Stimulated activated CD4-positive, alpha-beta T cell treated with anti-CD3 and anti-CD28 coated beads, Interleukin-2, amount 100 ng/mL, for 24 hours (primary cell): Measurements from ENCODE around the gene STK38.
"Not testable (repeated sequence)": the region's sequence is repeated elsewhere in the genome, so short reads cannot be mapped to it uniquely, and the experiment has no call there.

Experiments
- DNase-seq, 2 donors: peaks; one replicate each; pipeline ENCODE4 v3.0.0-alpha.2; 2020

Gene STK38

DNA sequence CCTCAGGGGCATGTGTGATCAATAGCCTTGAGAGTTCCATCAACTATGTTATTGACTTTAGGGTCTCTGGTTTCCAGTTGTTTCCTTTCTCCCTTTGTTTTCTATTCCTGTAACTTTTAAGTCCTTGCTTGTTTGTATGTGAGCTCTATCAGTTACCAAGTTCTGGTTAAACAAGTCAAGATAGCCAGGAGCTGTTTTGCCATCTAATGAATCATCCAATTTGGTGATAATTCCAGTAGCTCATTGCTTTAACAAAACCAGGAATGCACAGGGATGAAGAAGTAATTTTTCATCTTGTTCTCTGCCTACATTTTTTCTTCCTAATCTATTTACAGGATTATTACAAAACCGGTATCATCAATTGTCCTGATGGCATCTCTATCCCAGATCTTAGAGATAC lies 68.0 kb downstream of the STK38 start:
- DNase-seq, result no peak

DNA sequence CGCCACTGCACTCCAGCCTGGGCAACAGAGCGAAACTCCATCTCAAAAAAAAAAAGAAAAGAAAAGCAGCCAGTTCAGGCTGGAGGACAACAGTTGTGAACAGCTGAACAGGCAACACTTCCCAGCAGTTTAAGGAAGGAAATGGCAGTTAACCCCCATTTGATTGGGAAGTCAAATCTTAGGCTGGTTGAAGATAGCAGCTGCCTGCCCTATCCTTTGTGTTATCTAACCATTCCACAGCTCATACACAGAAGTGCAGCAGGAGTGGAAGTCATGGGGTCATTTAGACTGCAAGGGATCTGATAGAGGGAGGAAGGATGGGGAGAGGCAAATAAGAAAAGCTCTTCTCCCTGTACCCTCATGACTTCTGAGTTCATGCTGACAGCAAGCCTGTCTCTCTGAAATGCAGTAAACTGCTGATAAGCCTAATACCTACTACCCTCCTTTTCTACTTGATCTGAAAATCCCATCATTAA lies 69.2 kb downstream of the STK38 start:
- DNase-seq, result no peak

DNA sequence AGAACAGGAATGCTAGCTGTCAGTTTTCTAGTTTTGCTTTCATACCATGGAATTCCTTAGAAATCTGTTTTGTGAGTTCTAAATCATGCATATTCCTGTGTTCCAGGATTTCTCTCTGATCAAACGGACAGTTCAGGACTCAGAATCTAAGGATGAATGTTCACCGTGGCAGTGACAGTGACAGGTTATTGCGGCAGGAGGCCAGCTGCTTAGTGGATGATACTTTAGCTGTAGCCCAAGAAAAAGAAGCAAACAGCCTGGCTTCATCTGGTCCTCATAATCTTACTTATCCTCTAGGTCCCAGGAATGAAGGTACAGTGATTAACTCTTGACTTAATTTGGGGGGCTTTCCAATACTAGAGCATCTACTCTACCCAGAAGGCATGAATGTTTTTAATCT lies 77.3 kb downstream of the STK38 start:
- DNase-seq, result no peak

DNA sequence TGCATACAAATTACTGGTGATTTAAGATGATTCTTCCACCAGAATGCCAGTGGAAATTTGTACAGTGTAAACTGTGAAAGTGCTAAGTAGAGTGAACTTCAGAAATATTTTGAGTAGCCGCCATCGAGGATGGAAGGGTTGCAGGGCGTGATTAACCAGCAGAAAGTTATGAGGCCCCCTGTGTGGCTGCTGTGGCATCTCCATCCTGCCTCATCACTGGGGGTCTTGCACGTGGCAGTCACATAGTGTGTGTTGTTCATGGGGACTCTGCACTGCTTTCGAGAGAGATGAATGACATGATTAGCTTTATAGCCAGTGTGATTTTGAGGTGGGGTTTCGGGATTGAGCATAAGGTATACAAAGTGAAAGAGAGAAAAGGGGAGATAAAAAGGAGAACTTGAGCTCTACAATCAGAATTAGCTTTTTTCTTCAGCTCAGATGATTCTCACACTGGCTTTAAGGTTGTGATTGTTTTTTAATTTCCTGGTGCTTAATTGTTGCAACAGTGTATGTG lies 78.1 kb downstream of the STK38 start:
- no peak for DNase-seq

DNA sequence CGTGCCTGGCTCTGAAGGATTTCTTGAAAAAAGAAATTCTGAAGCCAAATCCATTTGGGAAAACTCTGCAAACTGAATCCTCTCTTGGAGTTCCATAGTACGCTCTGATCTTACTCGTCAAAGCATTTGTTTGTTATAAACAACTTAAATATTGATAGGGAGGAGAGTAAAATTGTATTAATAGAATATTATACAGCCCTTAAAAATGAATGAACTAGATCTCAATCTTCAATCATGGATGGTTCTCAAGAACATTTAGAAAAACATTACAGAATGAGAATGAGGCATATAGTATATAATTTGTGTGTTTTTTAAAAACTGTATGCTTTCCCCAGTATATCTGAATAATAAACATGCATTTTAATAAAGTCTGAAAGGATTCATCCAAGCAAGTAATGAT lies 79.7 kb downstream of the STK38 start:
- DNase-seq, result no peak

DNA sequence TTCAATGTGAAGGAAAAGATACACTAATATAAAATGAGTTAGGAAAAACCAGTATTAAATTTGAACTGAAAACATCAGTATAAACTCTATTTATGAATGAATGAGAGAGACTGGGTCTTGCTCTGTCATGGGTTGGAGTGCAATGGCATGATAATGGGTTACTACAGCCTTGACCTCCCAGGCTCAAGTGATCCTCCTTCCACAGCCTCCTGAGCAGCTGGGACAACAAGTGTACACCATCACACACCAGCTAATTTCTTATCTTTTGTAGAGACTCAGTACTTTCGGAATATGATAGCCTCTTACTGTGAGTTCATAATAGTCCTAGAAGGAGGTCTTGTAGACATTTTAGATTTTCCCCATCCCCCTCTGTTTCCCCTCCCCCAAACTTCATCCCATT lies 83.0 kb downstream of the STK38 start:
- DNase-seq, result no peak

DNA sequence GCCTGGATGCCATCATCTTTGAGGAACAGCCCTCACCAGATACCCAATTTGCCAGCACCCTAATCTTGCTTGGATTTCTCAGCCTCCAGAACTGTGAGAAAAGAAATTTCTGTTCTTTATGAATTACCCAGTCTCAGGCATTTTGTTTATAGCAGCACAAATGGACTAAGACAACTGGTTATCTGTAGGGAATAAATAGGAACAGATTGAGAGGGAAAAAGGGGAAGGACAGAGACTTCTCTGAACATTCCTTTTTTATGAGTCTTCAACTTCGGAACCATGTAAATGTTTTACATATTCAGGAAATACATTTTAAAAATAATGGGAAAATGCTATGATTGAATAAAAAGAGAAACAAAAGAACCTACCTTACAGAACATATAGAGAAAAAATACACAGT lies 83.6 kb downstream of the STK38 start:
- DNase-seq, result no peak

DNA sequence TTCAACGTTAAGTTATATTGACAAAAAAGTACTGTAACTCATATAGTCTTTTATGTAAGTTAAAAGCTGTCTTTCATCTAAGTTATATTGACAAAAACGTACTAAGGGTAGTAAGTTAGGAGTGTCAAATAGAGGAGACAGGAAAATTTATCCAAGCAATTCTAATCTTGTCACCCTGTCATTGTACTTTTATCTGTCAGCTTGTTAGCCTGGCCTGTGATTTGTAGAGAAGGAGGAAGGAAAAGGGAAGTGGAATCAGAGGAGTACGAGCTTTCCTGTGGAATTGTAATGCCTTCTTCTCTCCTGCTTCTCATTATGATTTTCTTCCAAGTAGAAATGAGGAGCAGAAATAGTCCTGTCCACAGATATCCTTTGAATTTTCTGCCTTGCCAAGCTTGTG lies 85.6 kb downstream of the STK38 start:
- DNase-seq, result no peak

DNA sequence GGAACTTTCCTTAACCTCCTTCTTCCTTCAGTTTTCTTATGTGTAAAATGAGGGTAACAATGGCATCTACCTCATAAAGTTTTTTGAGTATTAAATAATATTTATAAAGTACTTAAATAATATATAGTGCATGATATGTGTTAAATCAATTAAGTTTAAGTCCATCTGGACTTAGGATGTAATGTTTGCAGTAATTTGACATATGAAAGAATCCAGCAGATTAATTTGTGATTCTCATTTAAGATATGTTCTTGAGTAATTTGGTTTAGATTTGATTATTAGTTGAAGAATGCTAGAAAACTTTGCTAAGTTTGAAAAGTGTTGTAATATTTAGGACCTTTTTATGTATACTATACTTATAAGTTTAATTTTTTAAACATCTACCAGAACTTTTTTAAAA lies 86.4 kb downstream of the STK38 start:
- no peak for DNase-seq

DNA sequence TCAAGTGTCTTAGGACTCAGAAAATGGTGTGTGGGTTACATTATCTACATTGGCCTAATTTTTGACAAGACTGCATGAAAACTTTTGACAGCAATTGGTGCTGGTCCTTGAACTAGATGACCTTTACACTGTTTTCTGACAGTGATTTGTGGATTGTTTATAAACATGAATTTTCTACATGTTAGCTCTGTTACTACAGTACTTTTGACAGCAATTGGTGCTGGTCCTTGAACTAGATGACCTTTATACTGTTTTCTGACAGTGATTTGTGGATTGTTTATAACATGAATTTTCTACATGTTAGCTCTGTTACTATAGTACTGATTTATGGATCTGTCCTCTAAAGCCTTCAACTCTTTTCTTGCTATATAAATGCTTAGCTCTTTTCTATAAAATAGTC lies 87.8 kb downstream of the STK38 start:
- DNase-seq, result no peak

DNA sequence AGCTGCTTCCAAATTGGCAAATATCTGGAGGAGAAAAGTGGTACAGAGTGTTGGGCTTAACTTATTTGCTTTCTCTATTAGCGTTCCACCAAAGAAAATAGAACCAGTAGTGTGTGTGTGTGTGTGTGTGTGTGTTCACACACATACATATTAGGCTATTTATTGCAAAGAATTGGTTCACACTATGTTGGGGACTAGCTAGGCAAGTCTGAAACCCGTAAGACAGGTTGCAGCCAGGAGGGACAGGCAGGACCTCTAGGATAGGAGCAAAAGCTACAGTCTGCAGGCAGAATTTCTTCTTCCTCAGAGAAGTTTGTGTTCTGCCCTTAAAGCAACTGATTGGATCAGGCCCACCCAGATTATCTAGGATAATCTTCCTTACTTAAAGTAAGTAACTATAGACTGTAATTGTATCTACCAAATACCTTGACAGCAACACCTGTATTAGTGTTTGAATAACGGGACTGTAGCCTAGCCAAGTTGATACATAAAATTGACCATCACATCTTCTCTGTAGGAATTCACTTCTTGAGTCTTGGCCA lies 91.7 kb downstream of the STK38 start:
- no peak for DNase-seq

DNA sequence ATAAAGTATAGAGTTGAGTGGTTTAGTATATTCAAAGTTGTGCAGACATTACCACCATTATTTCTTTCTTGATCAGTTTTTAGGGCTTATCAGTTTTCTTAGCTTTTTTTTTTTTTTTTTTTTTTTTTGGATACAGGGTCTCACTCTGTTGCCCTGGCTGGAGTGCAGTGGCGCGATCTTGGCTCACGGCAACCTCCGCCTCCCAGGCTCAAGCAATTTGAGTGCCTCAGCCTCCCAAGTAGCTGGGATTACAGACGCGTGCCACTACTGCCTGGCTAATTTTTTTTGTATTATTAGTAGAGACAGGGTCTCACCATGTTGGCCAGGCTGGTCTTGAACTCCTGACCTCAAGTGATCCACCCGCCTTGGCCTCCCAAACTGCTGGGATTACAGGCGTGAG lies 94.4 kb downstream of the STK38 start:
- not testable (repeated sequence) for DNase-seq

DNA sequence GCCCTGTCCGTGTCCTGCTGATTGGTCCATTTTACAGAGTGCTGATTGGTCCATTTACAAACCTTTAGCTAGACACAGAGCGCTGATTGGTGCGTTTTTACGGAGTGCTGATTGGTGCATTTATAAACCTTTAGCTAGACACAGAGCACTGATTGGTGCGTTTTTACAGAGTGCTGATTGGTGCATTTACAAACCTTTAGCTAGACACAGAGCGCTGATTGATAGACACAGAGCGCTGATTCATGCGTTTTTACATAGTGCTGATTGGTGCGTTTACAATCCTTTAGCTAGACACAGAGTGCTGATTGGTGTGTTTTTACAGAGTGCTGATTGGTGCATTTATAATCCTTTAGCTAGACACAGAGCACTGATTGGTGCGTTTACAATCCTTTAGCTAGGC lies 98.1 kb downstream of the STK38 start:
- not testable (repeated sequence) for DNase-seq

DNA sequence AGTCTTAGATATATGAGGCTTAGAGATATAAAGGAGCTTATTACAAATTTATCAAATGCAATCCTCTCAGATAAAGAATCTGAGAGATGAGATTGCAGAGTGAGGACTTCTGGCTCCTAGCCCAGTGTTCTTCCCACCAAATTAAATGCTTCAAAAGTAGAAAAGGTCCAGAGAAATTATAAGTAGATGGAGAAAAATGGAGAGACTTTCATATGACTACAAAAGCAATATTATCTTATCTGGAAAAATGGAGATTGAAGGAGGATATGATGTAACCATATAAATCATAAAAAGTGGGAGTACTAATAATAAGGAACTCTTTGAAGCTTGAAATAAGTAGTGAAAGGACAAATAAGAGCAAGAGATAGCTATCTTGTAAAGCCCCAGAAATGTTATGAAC lies 101.7 kb downstream of the STK38 start:
- no peak for DNase-seq

DNA sequence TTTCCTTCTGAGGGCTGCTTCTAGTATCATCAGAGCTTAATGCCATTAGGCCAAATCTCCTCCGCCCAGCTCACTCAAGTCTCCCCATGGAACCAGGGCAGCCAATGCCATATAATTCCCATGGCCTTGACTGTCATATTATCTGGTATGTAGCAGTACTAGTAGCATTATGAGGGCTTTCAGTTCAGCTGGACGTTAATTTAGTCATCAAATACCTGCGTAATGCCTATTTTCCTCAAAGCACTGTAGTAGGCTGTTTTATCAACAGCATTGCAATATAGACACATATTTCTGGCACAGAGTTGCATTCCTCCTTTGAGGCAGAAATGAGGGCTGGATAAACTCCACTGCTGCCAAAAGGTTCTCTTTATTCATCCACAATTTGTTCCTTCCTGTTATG lies 102.8 kb downstream of the STK38 start:
- DNase-seq, result no peak
